B cell (primary cell): ENCODE measurements around the gene ELF1. TPM values are rescaled to one million over a fixed set of nuclear protein-coding genes. Genes with fewer than 3 reads are reported as not detected.
"Not testable (repeated sequence)": the region's sequence is repeated elsewhere in the genome, so short reads cannot be mapped to it uniquely, and the experiment has no call there.

Experiments
- ATAC-seq: fragments of 200-7000 bp; cut with Tn5 transposase; one replicate; pipeline ENCODE4 v1.10.0; 2021; ENCODE audit warnings: low read depth, mild to moderate bottlenecking, moderate number of reproducible peaks, moderate library complexity
- CTCF ChIA-PET: fragments of 350-600 bp; sonication (Branson Sonifier 250); formaldehyde crosslinking; loops from one replicate; lab custom pipeline; 2021; ENCODE audit warnings: antibody characterized with exemption, inconsistent platforms; lab: Charles Lee
- POLR2A ChIA-PET: fragments of 350-600 bp; sonication (Branson Sonifier 250); formaldehyde crosslinking; loops from one replicate; lab custom pipeline; 2021; ENCODE audit warnings: antibody characterized with exemption; lab: Charles Lee
- DNase-seq: peaks from one replicate; pipeline ENCODE4 v3.0.0; 2013
- H2AFZ ChIP-seq: 2 replicates; pipeline ENCODE4 v1.6.1; 2012; ENCODE audit warnings: mild to moderate bottlenecking, low read depth, low read length; ENCODE audit not compliant: insufficient read depth, poor library complexity, severe bottlenecking
- H3K27ac ChIP-seq, 2 donors: 1 replicate in 1 of 2; 2 replicates in 1 of 2; pipeline ENCODE4 v1.5.1; 2012 to 2013; ENCODE audit warnings: low read length in 2 of 2, mild to moderate bottlenecking in 2 of 2, moderate library complexity in 1 of 2
- H3K27me3 ChIP-seq, 4 experiments: fragments of 200-600 bp in 1 of 4; sonication (generic) in 1 of 4; replicated peaks in 1 of 4; 1 replicate in 2 of 4; 2 replicates in 2 of 4; pipeline versions ENCODE4 v1.6.1 to v1.7.0; 2013 to 2016; ENCODE audit warnings: low read length in 3 of 4, mild to moderate bottlenecking in 2 of 4, mixed read lengths in 1 of 4, moderate library complexity in 1 of 4; ENCODE audit not compliant: insufficient read depth in 4 of 4, control insufficient read depth in 3 of 4; ENCODE audit errors: control extremely low read depth in 1 of 4
- H3K36me3 ChIP-seq, 2 experiments: replicated peaks in 1 of 2; 1 replicate in 1 of 2; 2 replicates in 1 of 2; pipeline versions ENCODE4 v1.6.1 to v1.7.1; 2013; ENCODE audit warnings: low read length in 1 of 2; ENCODE audit not compliant: insufficient read depth in 2 of 2, control insufficient read depth in 1 of 2; ENCODE audit errors: control extremely low read depth in 1 of 2, extremely low read depth in 1 of 2
- H3K4me1 ChIP-seq, 2 donors: fragments of 200-600 bp in 1 of 2; sonication (generic) in 1 of 2; 1 replicate in 1 of 2; 2 replicates in 1 of 2; pipeline versions ENCODE4 v1.5.1 to v1.6.1; 2013 to 2017; ENCODE audit warnings: low read length in 2 of 2; ENCODE audit not compliant: control insufficient read depth in 2 of 2, insufficient read depth in 2 of 2
- H3K4me2 ChIP-seq: replicated peaks from 2 replicates; pipeline ENCODE3; 2012; ENCODE audit warnings: mild to moderate bottlenecking, low read depth, low read length; ENCODE audit not compliant: poor library complexity, severe bottlenecking
- H3K4me3 ChIP-seq, 5 experiments: fragments of 200-600 bp in 1 of 5; sonication (generic) in 1 of 5; 1 replicate in 3 of 5; 2 replicates in 2 of 5; pipeline versions ENCODE4 v1.5.1 to v1.7.0; 2011 to 2016; ENCODE audit warnings: low read length in 4 of 5, mild to moderate bottlenecking in 4 of 5, low read depth in 2 of 5, control low read depth in 1 of 5, moderate library complexity in 1 of 5; ENCODE audit not compliant: insufficient read depth in 1 of 5; ENCODE audit errors: control extremely low read depth in 1 of 5, extremely low read depth in 1 of 5
- H3K79me2 ChIP-seq: fragments of 200-600 bp; sonication (generic); one replicate; pipeline ENCODE4 v1.6.0; 2016; ENCODE audit warnings: low read length; ENCODE audit not compliant: control insufficient read depth, insufficient read depth
- H3K9ac ChIP-seq: fragments of 200-600 bp; sonication (generic); 2 replicates; pipeline ENCODE4 v1.6.1; 2017; ENCODE audit warnings: mild to moderate bottlenecking, low read length, moderate library complexity
- H3K9me3 ChIP-seq, 3 donors: one replicate each; pipeline versions ENCODE4 v1.6.1 to v1.7.1; 2013; ENCODE audit warnings: low read length in 2 of 3; ENCODE audit not compliant: control insufficient read depth in 2 of 3, insufficient read depth in 1 of 3; ENCODE audit errors: control extremely low read depth in 1 of 3
- H4K20me1 ChIP-seq: 2 replicates; pipeline ENCODE4 v1.6.0; 2012; ENCODE audit warnings: mild to moderate bottlenecking, low read length; ENCODE audit not compliant: insufficient read depth, control insufficient read depth, poor library complexity, severe bottlenecking
- H3K27ac Mint-ChIP-seq: one replicate; pipeline ENCODE4 v1.8.0; 2021; ENCODE audit warnings: mixed read lengths
- H3K27me3 Mint-ChIP-seq: one replicate; pipeline ENCODE4 v1.8.0; 2021; ENCODE audit warnings: mixed read lengths
- H3K4me1 Mint-ChIP-seq: one replicate; pipeline ENCODE4 v1.8.0; 2021; ENCODE audit warnings: mixed read lengths
- H3K4me3 Mint-ChIP-seq: one replicate; pipeline ENCODE4 v1.8.0; 2021; ENCODE audit warnings: mixed read lengths
- H3K9me3 Mint-ChIP-seq: one replicate; pipeline ENCODE4 v1.8.0; 2022; ENCODE audit warnings: mixed read lengths; ENCODE audit not compliant: insufficient read depth
- CTCF ChIP-seq: fragments of 200-600 bp; IDR thresholded peaks from one replicate; pipeline ENCODE4 v1.8.0; 2022; ENCODE audit warnings: antibody characterized with exemption, mild to moderate bottlenecking
- EZH2 ChIP-seq: IDR thresholded peaks from 2 replicates; pipeline ENCODE4 v1.6.1; 2012; ENCODE audit warnings: borderline replicate concordance, low read depth, mild to moderate bottlenecking, moderate library complexity, low read length; ENCODE audit not compliant: insufficient read depth, poor library complexity, severe bottlenecking
- WGBS: methylation state at CpG from one replicate; pipeline ENCODE4 v1.1.5; 2013; ENCODE audit warnings: missing lambda C conversion rate; ENCODE audit not compliant: insufficient coverage; 5-methylcytosine and 5-hydroxymethylcytosine counted together
- intact Hi-C: fragments of 100-400 bp; cut with micrococcal nuclease; formaldehyde crosslinking; loops from one replicate; pipeline ENCODE4 v1.10.0; 2022
- polyA plus RNA-seq: library from polyadenylated mRNA; depleted of rRNA; stranded (reverse); fragments of >200 nt; gene quantifications from 2 replicates; pipeline ENCODE4 v1.2.3, GENCODE V29; 2012
- total RNA-seq, 2 donors: library from RNA; stranded (reverse); fragments of 120-200 nt in 1 of 2; gene quantifications; 1 replicate in 1 of 2; 2 replicates in 1 of 2; pipeline versions ENCODE4 v1.2.3 to v1.2.4, GENCODE V29; 2013 to 2022

The ELF1 gene
- total and polyA plus RNA-seq, 2 donors (not counting 1 experiment from before 2014, with no cell fraction given) = 62.0 to 186 TPM

- H3K9me3 ChIP-seq = no peaks in the 10 kb centered on the region
- ChIA-PET CTCF (no interaction called here), POLR2A (no interaction called here)
- ATAC-seq = no peak
- peaks cover 100% of the 10 kb centered on the region for H3K79me2 ChIP-seq
- no peaks in the 10 kb centered on the region for H3K27me3 Mint-ChIP-seq
- intact Hi-C loops = loop anchor here (5.0 to 10.0 kb wide), 2 partner anchors 208 to 214 kb away; partner anchors contain the start of genes KBTBD7 and MRPS31
- peaks cover 8 to 15% of the 10 kb centered on the region in 2 experiments for H3K36me3 ChIP-seq
- H2AFZ ChIP-seq = no peak overlapping the region
- H3K27me3 ChIP-seq = no peaks in the 10 kb centered on the region
- peak overlapping the region; percentile 20 to 94 (median 62) for H3K4me3 ChIP-seq
- peaks cover 74% of the 10 kb centered on the region for H3K4me1 Mint-ChIP-seq
- DNase-seq = no peak
- peak overlapping the region; percentile 65 for H3K9ac ChIP-seq
- H3K9me3 Mint-ChIP-seq = no peaks in the 10 kb centered on the region
- H4K20me1 ChIP-seq = peaks cover 18% of the 10 kb centered on the region
- H3K4me3 Mint-ChIP-seq = peak overlapping the region; percentile 91
- peak overlapping the region; percentile 59 for H3K27ac Mint-ChIP-seq
- TF ChIP-seq EZH2 (no peak), CTCF (no peak)
- peak overlapping the region; percentile 94 to 97 for H3K27ac ChIP-seq
- peak overlapping the region; percentile 77 for H3K4me2 ChIP-seq
- peaks cover 60 to 62% of the 10 kb centered on the region in 2 donors for H3K4me1 ChIP-seq
Measured at GRCh38 chr13:40980461-40980860, 38.7 kb downstream of the ELF1 start.

GRCh38 chr13:40979232-40979631 is 39.9 kb downstream of the ELF1 start:
- Histone ChIP-seq H3K4me2 (peak overlapping the region; percentile 77), H3K4me1 (peaks cover 59 to 66% of the 10 kb centered on the region in 2 donors), H3K9me3 (no peaks in the 10 kb centered on the region), H3K36me3 (peaks cover 8 to 15% of the 10 kb centered on the region in 2 experiments), H3K27ac (peak overlapping the region in 1 of 2 donors; percentile 97), H4K20me1 (peaks cover 22% of the 10 kb centered on the region), H3K9ac (peak overlapping the region; percentile 65), H3K4me3 (peak overlapping the region; percentile 1 to 62 (median 52)), H3K79me2 (peaks cover 100% of the 10 kb centered on the region), H2AFZ (no peak overlapping the region), H3K27me3 (no peaks in the 10 kb centered on the region)
- no peaks in the 10 kb centered on the region for H3K9me3 Mint-ChIP-seq
- H3K27ac Mint-ChIP-seq = peak overlapping the region; percentile 77
- H3K4me1 Mint-ChIP-seq = peaks cover 75% of the 10 kb centered on the region
- H3K27me3 Mint-ChIP-seq = no peaks in the 10 kb centered on the region
- WGBS = 71% methylated on average over 1 of the region's 3 CpGs
- peak overlapping the region; percentile 91 for H3K4me3 Mint-ChIP-seq
- TF ChIP-seq CTCF (no peak), EZH2 (no peak)
- no peak for DNase-seq
- ChIA-PET CTCF (interaction anchor here (0.7 to 1.8 kb wide), 5 partner anchors 11 to 181 kb away, joined by 3 to 4 read pairs (median 4); no protein-coding TSS in a partner anchor), POLR2A (interaction anchor here (1.1 to 1.3 kb wide), 2 partner anchors 11 to 81 kb away, joined by 3 read pairs; no protein-coding TSS in a partner anchor)
- ATAC-seq = no peak
- intact Hi-C loops = no loop called here

- intact Hi-C loops, H3K9me3 ChIP-seq, ATAC-seq, H3K9ac ChIP-seq, H3K27me3 ChIP-seq, H3K27me3 Mint-ChIP-seq, DNase-seq, H3K9me3 Mint-ChIP-seq, H2AFZ ChIP-seq, POLR2A ChIA-PET: not testable (repeated sequence)
- peaks cover 33% of the 10 kb centered on the region for H4K20me1 ChIP-seq
- peaks cover 74% of the 10 kb centered on the region for H3K4me1 Mint-ChIP-seq
- WGBS = 80% methylated on average over 2 of the region's 6 CpGs
- H3K4me3 ChIP-seq = peak overlapping the region in 1 of 5 experiments; percentile 3
- peak overlapping the region in 1 of 2 donors; percentile 50 for H3K27ac ChIP-seq
- peak overlapping the region; percentile 77 for H3K4me2 ChIP-seq
- peak overlapping the region; percentile 87 for H3K4me3 Mint-ChIP-seq
- H3K4me1 ChIP-seq = peaks cover 55 to 66% of the 10 kb centered on the region in 2 donors
- CTCF ChIA-PET = interaction anchor here (0.7 to 2.3 kb wide), 5 partner anchors 8 to 77 kb away, joined by 3 to 6 read pairs (median 4); no protein-coding TSS in a partner anchor
- peak overlapping the region; percentile 67 for H3K27ac Mint-ChIP-seq
- H3K36me3 ChIP-seq = peaks cover 8 to 15% of the 10 kb centered on the region in 2 experiments
- peaks cover 100% of the 10 kb centered on the region for H3K79me2 ChIP-seq
Measured at GRCh38 chr13:40978109-40978508, 41.0 kb downstream of the ELF1 start.
